Forelimb muscle (tissue), 1 donor: Measurements from ENCODE around the gene KLHL24. TPM values are rescaled to one million over a fixed set of nuclear protein-coding genes. Genes with fewer than 3 reads are reported as not detected.
"Not testable (repeated sequence)": the region's sequence is repeated elsewhere in the genome, so short reads cannot be mapped to it uniquely, and the experiment has no call there.

ENCODE experiments used
- DNase-seq: peaks from one replicate; pipeline ENCODE4 v3.0.0-alpha.2; 2013; ENCODE audit warnings: low read depth
- polyA plus RNA-seq: library from polyadenylated mRNA; unstranded; fragments of 120-200 nt; gene quantifications from one replicate; pipeline ENCODE4 v1.2.1, GENCODE V29; 2013; ENCODE audit not compliant: insufficient read length

KLHL24 gene
- polyA plus RNA-seq, result 34.9 TPM

GRCh38 chr3:183635431-183636220, at the start of gene KLHL24:
Gene KLHL24, plus strand, starts transcription at chr3:183635623. Its CDS starts 14,734 bp downstream, at chr3:183650357.
- peak; percentile 93 for DNase-seq

- DNase-seq, result no peak
Measured at GRCh38 chr3:183586477-183586876, 48.9 kb upstream of the KLHL24 start.

- no peak for DNase-seq
Measured at GRCh38 chr3:183587336-183587735, 48.1 kb upstream of the KLHL24 start.

- DNase-seq, result no peak
Measured at GRCh38 chr3:183590442-183590841, 45.0 kb upstream of the KLHL24 start.

- DNase-seq, result no peak
Measured at GRCh38 chr3:183591881-183592521, 43.4 kb upstream of the KLHL24 start.

GRCh38 chr3:183592821-183593220, 42.6 kb upstream of the KLHL24 start:
- DNase-seq, result no peak

GRCh38 chr3:183594636-183595035, 40.8 kb upstream of the KLHL24 start:
- DNase-seq, result no peak

- DNase-seq, result no peak
Measured at GRCh38 chr3:183597959-183598358, 37.5 kb upstream of the KLHL24 start.

GRCh38 chr3:183611326-183611725, 24.1 kb upstream of the KLHL24 start:
- not testable (repeated sequence) for DNase-seq

- DNase-seq, result no peak
Measured at GRCh38 chr3:183613366-183614285, 21.8 kb upstream of the KLHL24 start.

- DNase-seq, result no peak
Measured at GRCh38 chr3:183618542-183618941, 16.9 kb upstream of the KLHL24 start.

GRCh38 chr3:183619010-183619409, 16.4 kb upstream of the KLHL24 start:
- no peak for DNase-seq

- no peak for DNase-seq
Measured at GRCh38 chr3:183619624-183620251, 15.7 kb upstream of the KLHL24 start.

- no peak for DNase-seq
Measured at GRCh38 chr3:183620252-183620628, 15.2 kb upstream of the KLHL24 start.

- not testable (repeated sequence) for DNase-seq
Measured at GRCh38 chr3:183622473-183622872, 12.9 kb upstream of the KLHL24 start.

- DNase-seq, result no peak
Measured at GRCh38 chr3:183626877-183627594, 8.4 kb upstream of the KLHL24 start.

- no peak for DNase-seq
Measured at GRCh38 chr3:183629546-183630301, 5.7 kb upstream of the KLHL24 start.

GRCh38 chr3:183631715-183632114, 3.7 kb upstream of the KLHL24 start:
- DNase-seq, result no peak

GRCh38 chr3:183632725-183633124, 2.7 kb upstream of the KLHL24 start:
- not testable (repeated sequence) for DNase-seq

GRCh38 chr3:183634707-183635106, 716 bp upstream of the KLHL24 start:
- DNase-seq, result no peak
